COR-L47 (cell line): Measurements from ENCODE around the gene KIRREL3.

Experiments used
- DNase-seq: peaks from one replicate; lab custom pipeline; 2025; lab: John Stamatoyannopoulos, UW

Gene KIRREL3

DNA sequence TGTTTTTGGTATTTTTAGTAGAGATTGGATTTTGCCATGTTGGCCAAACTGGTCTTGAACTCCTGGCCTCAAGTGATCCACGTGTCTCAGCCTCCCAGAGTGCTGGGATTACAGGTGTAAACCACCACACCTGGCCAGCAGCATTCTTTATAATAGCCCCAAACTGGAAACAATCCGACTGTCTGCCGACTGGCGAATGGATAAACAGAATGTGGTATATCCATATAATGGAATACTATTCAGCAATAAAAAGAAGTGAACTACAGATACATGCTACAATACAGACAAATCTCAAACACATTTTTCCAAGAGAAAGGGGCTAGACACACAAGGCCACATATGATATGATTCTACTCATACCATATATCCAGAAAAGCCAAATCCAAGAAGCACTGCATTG, 493.8 kb downstream of the KIRREL3 start:
- DNase-seq, result no peak

GRCh38 chr11:126502982-126503381, 497.6 kb downstream of the KIRREL3 start:
- DNase-seq, result no peak

- no peak for DNase-seq
Measured at GRCh38 chr11:126502159-126502558, 498.4 kb downstream of the KIRREL3 start.

DNA sequence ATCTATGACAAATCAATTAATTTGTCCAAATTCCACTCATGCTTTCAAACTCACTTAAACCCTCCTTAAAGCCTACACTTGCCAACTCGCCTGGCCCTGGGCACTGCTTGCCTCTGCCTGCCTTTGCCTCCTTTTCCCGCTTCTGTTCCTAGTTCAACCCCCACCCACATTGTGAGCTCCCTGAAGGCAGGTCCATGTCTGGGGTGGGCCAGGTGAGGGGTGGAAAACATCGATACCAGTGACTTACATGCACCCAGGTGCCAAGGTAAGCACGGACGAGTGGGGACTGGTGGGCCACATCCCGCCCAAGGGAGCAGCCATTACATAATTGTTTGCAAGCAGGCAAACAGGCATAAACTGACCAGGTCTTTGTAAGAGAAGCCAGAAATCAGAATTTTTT, 498.9 kb downstream of the KIRREL3 start:
- no peak for DNase-seq

GRCh38 chr11:126500981-126501380, 499.6 kb downstream of the KIRREL3 start:
- no peak for DNase-seq

- DNase-seq, result no peak
Measured at GRCh38 chr11:126499131-126499752, 501.3 kb downstream of the KIRREL3 start.

DNA sequence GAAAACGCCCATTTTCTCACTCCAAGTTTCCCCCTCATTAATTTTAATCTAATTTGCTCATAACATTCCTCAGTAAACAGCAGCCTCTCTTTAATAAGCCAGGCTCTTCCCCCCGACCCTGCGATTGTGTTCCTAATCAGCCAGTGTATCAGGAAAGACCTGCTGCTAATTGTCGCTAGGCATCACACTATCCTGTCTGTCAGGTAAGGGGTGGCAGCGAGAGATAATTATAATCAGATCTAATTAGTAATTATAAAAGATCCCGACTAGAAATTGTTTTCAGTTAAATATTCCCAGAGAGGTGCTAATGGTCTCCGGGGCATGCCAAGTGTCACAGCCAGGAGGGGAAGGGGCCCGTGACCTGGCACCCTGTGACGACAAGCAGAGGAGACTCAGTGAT, 502.3 kb downstream of the KIRREL3 start:
- DNase-seq, result no peak

- DNase-seq, result no peak
Measured at GRCh38 chr11:126497581-126498122, 502.9 kb downstream of the KIRREL3 start.

GRCh38 chr11:126496576-126497337, 503.8 kb downstream of the KIRREL3 start:
- no peak for DNase-seq

DNA sequence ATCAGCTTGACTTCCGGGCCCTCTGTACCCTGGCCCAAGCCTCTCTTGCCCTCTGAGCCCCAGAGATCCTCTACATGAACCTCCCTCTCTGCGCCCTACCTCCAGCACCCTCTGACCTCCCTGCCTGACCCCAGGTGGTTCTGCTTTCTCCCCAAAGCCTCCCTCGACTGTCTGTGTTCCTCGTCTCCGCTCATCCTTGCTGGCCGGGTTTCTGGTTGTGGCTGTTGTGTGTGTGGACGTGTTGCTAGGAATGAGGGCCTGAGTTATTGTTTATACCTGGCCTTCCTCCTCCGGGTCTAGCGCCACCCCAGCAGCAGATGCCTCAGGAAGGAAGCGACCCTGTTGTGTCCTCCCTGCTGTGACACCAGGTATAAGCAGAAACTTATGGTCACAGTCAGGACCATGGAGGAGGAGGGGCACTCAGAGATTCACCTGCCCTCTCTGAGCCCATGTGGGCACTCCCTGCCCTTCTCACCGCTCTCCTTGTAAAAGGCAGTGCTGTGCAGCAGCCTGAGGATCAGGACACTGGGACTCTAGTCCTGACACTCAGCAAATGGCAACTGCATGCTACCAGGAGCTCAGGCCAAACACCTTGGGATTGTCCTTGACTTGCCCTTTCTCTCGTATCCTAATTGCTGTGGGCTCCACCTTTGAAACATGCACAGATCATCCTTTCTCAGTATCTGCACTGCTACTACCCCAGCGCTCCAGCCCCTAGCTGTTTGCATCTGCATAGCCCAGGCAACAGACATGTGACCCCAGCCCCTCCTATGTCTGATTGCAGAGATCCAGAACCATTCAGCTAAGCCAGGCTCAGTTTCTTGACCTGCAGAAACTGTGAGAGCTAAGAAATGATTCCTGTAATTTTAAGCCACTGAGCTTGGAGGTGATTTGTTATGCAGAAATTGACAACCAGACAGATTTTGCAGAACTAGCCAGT, 505.0 kb downstream of the KIRREL3 start:
- DNase-seq, result no peak

DNA sequence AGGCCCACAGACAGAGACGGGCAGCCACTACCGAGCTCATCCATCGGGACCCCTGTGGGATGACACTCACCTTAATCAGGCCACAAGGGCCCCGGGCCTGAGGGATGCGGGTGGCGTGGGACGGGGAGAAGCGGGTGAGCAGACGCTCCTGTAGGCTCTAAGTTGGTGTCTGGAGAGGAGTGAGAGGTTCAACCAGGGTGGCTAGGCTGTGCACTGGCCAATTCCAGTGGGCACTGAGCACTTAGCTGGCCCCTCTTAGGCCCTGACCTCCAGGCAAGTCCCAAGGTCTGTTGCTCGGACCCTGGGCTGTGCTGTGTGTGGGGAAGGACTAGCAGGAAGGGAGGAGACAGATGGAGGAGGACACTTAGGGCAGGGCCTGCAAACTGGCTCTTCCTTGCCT, 505.7 kb downstream of the KIRREL3 start:
- DNase-seq, result no peak

GRCh38 chr11:126492331-126493082, 508.1 kb downstream of the KIRREL3 start:
- no peak for DNase-seq

DNA sequence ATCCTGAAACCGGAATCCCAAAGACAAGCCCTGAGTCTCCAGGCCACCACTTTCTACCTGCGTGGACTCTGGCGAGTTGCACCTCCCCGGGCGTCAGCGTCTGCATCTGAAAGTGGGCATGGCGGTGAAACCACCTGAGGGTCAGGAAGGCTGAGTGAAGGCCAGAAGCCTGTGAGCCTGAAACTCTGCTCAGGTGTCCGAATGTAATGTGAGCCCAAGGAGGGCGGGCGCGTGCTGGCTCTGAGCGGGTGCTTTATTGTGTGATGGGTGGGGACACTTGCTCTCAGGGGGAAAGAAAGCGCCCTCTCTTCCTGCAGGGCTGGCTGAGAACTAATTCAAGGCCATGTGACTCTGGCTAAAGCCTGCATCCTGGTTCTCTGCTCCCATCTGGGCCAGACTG, 509.5 kb downstream of the KIRREL3 start:
- DNase-seq, result no peak

- DNase-seq, result no peak
Measured at GRCh38 chr11:126489836-126490660, 510.5 kb downstream of the KIRREL3 start.

GRCh38 chr11:126488591-126489370, 511.8 kb downstream of the KIRREL3 start:
- no peak for DNase-seq

DNA sequence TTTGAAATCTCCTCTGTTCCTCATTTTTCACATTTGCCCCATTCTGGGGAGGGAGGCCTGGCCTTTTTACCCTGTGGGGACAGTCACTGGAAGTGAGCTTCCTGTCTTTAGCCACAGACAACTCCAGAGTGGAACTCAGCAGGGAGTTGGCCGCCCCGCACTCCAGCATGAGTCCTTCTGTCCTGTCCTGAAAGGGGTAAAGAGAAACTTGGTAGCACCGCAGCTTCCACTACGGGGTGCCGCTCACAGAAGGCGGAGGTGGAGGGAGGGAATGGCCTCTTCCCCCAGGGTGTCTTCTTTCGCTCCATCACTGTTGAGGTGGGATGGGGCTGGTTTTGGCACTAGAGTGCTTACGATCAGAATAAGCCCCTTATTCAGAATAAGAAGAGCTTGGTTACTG, 512.9 kb downstream of the KIRREL3 start:
- DNase-seq, result no peak

- no peak for DNase-seq
Measured at GRCh38 chr11:126485986-126486635, 514.5 kb downstream of the KIRREL3 start.

GRCh38 chr11:126485021-126485792, 515.4 kb downstream of the KIRREL3 start:
- no peak for DNase-seq

- DNase-seq, result no peak
Measured at GRCh38 chr11:126484266-126484665, 516.3 kb downstream of the KIRREL3 start.
